Globus pallidus (tissue), 1 donor: ENCODE measurements around the gene GBX2.

Source experiments
- DNase-seq: peaks from one replicate; pipeline ENCODE4 v3.0.0-alpha.2; 2015; ENCODE audit warnings: low spot score

GBX2 gene

GRCh38 chr2:236167297-236168109 lies 683 bp downstream of the GBX2 start:
- no peak for DNase-seq

DNA sequence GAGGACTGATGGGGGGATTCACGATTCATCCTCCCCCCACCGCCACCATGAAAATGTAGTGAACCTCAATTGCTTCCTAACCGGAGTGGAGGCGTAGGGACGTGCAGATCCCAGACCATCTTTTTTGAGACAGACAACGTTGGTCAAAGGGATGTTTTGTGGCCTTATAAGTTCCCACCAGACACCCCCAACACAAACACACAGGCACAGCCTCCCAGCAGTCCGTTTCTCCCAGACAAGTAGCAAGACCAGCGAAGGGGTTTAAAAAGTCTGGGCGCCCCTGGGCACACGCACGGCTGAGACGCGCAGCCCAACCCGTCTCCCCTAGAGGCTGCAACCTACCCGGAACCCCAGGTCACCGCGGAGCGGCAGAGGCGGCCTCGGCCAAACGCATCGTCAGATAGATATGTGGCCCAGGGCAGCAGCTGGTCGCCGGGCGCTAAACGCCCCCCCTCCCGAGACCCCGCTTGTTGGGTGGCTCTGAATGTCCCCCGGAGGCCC lies 1.3 kb downstream of the GBX2 start:
- no peak for DNase-seq

GRCh38 chr2:236165842-236166795 lies 2.1 kb downstream of the GBX2 start:
- DNase-seq: no peak

DNA sequence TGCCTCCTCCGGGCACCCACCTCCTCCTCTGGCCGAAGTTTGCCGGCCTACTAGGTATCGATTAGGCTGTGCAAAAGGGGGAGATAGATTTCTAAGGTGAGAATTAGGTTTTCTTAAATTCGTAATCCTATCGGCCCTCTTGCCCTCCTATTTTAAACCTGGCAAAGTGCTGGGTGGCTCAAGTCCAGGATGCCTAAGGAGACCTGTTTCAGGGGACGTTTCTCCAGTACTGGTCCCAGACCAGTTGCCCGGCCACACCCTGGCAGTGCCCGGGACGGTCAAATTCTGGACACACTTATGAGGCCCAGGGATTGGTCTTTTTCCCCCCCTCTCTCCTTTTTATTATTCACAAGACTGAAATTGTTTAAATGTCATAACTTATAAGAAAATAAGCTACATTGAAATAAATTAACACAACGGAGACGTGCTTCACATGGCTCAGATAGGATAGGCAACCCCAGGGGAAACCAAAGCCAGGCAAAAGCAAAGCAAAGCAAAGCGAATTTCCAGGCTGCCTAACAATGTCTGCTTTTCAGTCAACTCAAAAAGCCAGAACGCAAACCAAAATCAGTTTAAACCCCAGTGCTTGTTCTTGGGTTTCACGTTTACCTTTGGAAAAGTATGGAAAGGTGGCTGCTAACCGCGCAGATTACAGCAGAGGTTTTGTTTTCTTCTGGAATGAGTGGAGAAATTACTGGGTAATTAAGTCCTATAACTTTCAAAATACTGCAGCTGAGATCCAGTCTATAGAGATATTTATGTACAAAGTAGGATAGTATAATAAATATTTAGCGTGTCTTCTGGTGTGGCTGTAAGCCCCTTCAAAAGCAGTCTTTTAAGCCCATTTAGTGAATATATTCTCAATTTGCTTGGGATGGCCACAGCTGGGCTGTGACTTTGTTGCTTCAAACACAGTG lies 3.0 kb downstream of the GBX2 start:
- no peak for DNase-seq

DNA sequence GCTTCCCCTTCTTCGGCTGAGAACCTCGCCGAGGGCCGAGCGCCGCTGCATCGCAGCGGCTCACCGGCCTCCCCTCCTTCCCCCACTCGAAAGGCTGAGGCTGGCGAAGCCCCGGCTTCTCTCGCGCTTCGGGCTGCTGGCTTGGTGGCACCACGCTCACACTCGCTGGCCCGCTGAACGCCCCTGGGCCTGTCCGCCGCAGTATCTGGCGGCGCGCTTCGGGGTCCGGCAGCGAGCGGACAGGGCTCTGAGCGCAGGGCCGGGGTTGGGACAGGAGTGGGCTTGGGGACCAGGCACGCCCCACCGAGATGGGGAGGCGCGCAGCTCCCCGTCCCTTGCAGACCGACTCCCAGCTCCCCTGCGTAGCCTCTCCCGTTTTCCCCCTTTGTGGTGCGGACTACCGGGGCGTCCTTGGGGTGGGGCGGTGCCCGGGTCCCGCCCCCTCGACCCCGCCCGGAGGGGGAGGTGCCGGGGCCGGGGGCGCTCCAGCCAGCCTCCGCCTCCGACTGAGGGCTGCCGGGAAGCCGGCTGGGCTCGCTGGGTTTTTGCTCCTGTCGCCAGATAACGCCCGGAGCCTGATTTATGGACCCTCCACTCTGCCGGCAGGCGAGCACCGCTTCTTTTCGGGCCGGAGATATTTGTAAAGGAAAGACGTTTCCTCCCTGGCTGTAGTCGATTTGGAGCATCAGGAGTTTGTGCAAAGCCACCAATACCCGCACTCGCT lies 3.8 kb downstream of the GBX2 start:
- DNase-seq: no peak

DNA sequence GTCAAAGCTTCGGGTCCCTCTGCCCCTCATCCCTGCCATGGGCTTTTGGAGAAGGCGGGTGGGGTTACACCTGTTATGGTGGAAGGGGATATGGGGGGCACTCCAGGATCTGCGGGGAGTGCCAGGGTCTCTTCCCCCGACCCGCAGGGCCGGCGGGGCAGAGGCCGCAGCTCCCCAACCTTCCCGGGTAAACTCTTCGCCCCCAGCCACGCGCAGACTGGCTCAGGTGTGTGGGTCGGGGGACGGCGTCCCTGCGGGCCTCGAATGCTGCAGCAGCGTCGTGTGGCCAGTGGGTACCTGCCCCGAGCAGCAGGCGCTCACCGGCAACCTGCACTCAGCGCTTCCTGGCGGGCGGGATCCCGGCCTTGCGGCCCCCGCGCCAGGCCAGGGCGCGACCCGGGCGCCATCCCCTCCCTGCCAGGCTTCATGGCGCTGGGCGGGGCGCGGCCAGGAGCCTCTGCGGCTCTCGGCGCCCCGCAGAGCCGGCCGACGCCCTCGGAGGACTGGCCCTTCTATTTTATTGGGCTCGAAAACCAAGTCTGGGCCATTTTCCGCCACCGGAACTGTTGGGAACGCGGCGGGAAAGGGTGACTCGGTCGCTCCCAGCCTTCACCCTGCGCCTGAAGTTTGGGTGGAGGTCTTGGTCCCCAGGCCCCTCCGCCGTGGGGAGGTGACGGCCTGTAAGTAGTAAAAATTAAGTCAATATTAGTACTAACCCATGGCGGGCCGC lies 4.5 kb downstream of the GBX2 start:
- no peak for DNase-seq

DNA sequence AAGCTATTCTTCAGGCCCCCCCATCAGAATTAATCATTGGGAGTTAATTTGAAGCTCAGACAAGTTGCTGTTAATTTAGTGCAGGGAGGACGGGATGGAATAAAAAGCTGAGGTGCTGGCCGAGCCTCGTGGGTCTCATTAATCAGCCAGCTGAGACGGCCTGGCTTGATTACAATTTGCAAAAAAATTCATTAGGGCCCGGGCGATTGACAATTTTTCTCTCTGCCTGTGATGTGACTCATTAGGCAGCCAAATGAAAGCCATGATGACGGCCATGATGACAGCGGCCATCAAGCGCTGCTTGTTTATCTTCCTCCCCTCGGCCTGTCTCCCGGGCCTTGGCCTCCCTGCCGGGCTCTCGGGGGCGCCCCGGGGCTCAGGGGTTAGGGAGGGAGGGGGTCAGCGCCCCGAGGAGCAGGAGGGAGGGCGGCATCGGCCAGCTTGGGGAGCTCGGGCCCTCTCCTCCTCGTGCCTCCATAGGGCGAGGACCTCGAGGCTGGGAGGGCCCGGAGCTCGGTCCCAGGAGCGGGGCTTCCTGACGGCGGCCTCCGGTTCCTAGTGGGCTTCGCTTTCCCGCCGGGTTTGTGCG lies 5.2 kb downstream of the GBX2 start:
- no peak for DNase-seq

GRCh38 chr2:236162031-236162845 lies 5.9 kb downstream of the GBX2 start:
- no peak for DNase-seq

DNA sequence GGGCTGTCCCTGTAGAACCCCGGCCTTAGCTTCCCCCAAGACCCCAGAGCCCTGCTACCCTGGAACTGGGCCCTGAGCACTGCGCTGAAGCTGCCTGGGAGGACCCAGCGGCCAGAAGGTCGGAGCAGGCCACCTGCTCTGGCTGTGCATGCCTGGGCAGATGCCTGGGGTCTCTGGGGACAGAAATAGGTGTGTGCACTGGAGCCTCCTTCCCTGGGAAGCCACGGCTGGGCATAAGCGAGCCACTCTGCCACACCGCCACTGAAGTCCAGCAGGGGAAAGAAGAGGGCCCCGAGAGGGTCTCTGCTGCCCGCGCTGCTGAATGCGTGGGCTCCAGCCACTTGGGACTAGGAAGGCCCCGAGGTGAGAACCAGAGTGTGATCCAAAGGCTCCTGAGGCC lies 6.7 kb downstream of the GBX2 start:
- DNase-seq: no peak

- no peak for DNase-seq
These were observed 7.1 kb downstream of the GBX2 start for GRCh38 chr2:236161082-236161462.

- DNase-seq: no peak
These were observed 7.7 kb downstream of the GBX2 start for GRCh38 chr2:236160366-236161081.

DNA sequence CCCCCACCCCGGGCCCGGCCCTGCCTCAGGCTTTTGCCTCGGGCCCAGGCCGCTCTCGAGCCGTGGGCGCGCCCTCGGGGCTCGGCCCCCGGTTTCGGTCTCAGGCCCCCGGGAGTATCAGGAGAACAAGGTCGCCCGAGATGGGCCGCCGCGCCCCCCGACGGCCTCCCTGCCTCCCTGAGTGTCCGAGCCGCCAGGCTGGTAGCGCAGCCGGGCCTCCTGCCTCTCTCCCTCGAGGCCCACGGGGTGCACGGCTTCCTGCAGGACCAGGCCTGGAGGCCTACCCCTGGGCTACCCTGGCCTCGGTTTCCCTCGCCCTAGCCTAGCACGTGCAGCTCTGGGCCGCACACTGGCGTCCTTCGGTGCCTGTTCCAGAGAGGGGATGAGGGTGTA lies 8.4 kb downstream of the GBX2 start:
- DNase-seq: no peak

DNA sequence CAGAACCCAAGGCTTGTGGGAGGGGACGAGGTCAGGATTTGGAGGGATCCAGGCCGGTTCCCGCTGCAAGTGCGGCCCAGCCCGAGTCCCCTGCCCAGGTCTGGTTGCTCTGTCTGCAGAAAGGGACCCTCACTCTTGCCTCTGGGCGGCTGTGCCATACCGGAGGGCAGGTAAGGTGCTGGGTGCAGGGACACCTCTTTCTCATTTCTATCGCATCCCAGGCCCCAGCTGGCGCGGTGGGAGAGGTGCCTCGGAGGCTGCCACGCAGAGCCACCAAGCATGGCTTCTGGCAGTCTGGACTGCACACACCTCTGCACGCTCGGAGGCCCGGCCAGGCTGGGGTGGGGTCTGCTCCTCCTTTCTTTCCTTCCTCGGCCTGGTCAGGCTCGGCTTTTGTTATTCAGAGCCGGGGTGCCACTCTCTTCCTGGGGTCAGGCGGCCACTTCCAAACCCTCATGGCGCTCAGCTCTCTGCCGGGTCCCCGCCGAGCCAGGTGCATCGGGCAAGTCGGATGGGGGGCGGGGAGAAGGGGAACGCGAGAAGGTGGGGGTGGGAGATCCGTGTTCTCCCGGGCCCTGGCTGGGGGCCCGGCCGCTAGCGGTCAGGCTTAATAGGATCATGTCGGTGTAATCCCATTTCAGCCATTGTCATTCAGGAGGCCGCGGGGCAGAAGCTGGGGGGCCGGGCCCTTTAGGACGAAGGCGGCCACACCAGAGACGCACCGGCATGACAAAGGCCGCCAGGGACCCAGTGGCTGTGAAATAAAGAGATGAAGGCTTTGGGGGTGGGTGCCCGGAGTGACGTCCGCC lies 9.0 kb downstream of the GBX2 start:
- no peak for DNase-seq

- DNase-seq: no peak
These were observed 10.2 kb downstream of the GBX2 start for GRCh38 chr2:236157815-236158498.

DNA sequence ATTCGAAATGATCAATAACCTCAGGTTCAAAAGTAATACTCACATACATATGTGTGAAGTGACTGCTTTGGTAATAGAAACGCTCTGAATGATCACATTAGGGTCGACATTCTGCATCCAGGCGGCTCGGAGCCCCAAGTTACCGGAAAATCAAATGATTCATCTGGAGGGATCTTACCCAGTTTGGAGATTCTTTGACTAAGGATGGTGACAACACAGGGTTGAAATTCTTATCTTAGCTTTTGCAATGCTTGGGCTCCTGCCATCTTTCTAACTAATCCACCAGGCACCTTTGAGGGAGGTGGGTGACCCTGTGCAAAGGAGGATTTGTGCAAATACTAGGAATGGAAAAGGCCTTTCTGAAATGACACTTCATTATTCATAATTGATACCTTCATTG lies 10.8 kb downstream of the GBX2 start:
- DNase-seq: no peak

DNA sequence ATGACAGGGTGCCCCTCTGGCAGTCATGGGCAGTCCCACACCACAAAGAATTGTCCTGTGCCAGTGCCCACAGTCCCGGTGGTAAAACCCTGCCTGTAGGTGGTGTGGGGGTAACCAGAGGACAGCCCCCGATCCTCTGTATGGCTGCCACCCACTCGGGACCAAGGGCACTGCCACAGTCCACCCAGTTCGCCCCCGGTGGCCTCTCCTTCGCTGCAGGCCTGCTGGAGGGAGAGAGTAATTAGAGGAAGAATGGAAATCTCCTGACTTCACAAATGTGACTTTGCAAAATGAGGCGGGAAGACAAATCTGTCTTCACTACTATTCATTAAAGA lies 11.4 kb downstream of the GBX2 start:
- no peak for DNase-seq
